Right kidney (tissue), 1 donor: ENCODE results near the gene FHAD1.
"Not testable (repeated sequence)": the region's sequence is repeated elsewhere in the genome, so short reads cannot be mapped to it uniquely, and the experiment has no call there.

Experiments used
- DNase-seq: peaks from one replicate; pipeline ENCODE4 v3.0.0-alpha.2; 2016

Gene FHAD1

GRCh38 chr1:15371610-15372545, 124.9 kb downstream of the FHAD1 start:
- no peak for DNase-seq

- DNase-seq = no peak
Measured at GRCh38 chr1:15378729-15379128, 131.7 kb downstream of the FHAD1 start.

GRCh38 chr1:15379151-15379550, 132.1 kb downstream of the FHAD1 start:
- DNase-seq = not testable (repeated sequence)

GRCh38 chr1:15380601-15381508, 133.8 kb downstream of the FHAD1 start:
- DNase-seq = no peak

- no peak for DNase-seq
Measured at GRCh38 chr1:15381805-15382204, 134.8 kb downstream of the FHAD1 start.

GRCh38 chr1:15382601-15383518, 135.8 kb downstream of the FHAD1 start:
- no peak for DNase-seq

GRCh38 chr1:15383810-15384209, 136.8 kb downstream of the FHAD1 start:
- no peak for DNase-seq

- no peak for DNase-seq
Measured at GRCh38 chr1:15384301-15384901, 137.4 kb downstream of the FHAD1 start.

- DNase-seq = no peak
Measured at GRCh38 chr1:15385420-15385819, 138.4 kb downstream of the FHAD1 start.

GRCh38 chr1:15386164-15386749, 139.2 kb downstream of the FHAD1 start:
- DNase-seq = peak; percentile 39

- DNase-seq = no peak
Measured at GRCh38 chr1:15388201-15388880, 141.3 kb downstream of the FHAD1 start.

- not testable (repeated sequence) for DNase-seq
Measured at GRCh38 chr1:15389828-15390227, 142.8 kb downstream of the FHAD1 start.

- no peak for DNase-seq
Measured at GRCh38 chr1:15390667-15391066, 143.6 kb downstream of the FHAD1 start.

GRCh38 chr1:15391366-15391765, 144.3 kb downstream of the FHAD1 start:
- no peak for DNase-seq

GRCh38 chr1:15393475-15394257, 146.6 kb downstream of the FHAD1 start:
- no peak for DNase-seq

- DNase-seq = no peak
Measured at GRCh38 chr1:15394258-15394690, 147.3 kb downstream of the FHAD1 start.

GRCh38 chr1:15397236-15397635, 150.2 kb downstream of the FHAD1 start:
- DNase-seq = no peak

- no peak for DNase-seq
Measured at GRCh38 chr1:15399710-15400109, 152.7 kb downstream of the FHAD1 start.

- DNase-seq = no peak
Measured at GRCh38 chr1:15400627-15401026, 153.6 kb downstream of the FHAD1 start.
